Keratinocyte (primary cell): ENCODE data around the gene SNX14. TPM values are rescaled to one million over a fixed set of nuclear protein-coding genes. Genes with fewer than 3 reads are reported as not detected.

Experiments used
- DNase-seq: peaks from one replicate; pipeline ENCODE4 v3.0.0-alpha.2; 2011; ENCODE audit warnings: low read depth, missing footprints, low spot score
- FAIRE-seq: peaks from 2 replicates; lab custom pipeline; 2011; peaks lifted over from hg19 to GRCh38; lab: Jason Lieb, UNC
- H2AFZ ChIP-seq: 2 replicates; pipeline ENCODE4 v1.6.0; 2012; ENCODE audit warnings: low read length, control low read depth, inconsistent platforms; ENCODE audit not compliant: control insufficient read depth
- H3K27ac ChIP-seq: 2 replicates; pipeline ENCODE4 v1.5.1; 2011; ENCODE audit warnings: low read length; ENCODE audit not compliant: control insufficient read depth, insufficient read depth
- H3K27me3 ChIP-seq: 3 replicates; pipeline ENCODE4 v1.6.0; 2011; ENCODE audit warnings: low read length; ENCODE audit not compliant: control insufficient read depth, insufficient read depth; ENCODE audit errors: extremely low read depth
- H3K36me3 ChIP-seq, 2 experiments: 2 replicates in 1 of 2; 3 replicates in 1 of 2; pipeline ENCODE4 v1.5.1; 2011; ENCODE audit warnings: low read length in 2 of 2, mild to moderate bottlenecking in 1 of 2; ENCODE audit not compliant: control insufficient read depth in 2 of 2, insufficient read depth in 2 of 2; ENCODE audit errors: extremely low read depth in 1 of 2
- H3K4me1 ChIP-seq: 3 replicates; pipeline ENCODE4 v1.5.1; 2011; ENCODE audit warnings: low read length; ENCODE audit not compliant: control insufficient read depth, insufficient read depth; ENCODE audit errors: extremely low read depth
- H3K4me2 ChIP-seq: 3 replicates; pipeline ENCODE4 v1.6.0; 2011; ENCODE audit warnings: low read depth, low read length; ENCODE audit not compliant: control insufficient read depth, insufficient read depth; ENCODE audit errors: extremely low read depth
- H3K4me3 ChIP-seq, 3 experiments: fragments of 200-600 bp in 1 of 3; sonication (generic) in 1 of 3; 2 replicates in 2 of 3; 3 replicates in 1 of 3; pipeline ENCODE4 v1.5.1; 2011 to 2016; ENCODE audit warnings: low read length in 3 of 3, mild to moderate bottlenecking in 3 of 3, control low read depth in 2 of 3, inconsistent platforms in 1 of 3, low read depth in 1 of 3, mixed read lengths in 1 of 3, mixed run types in 1 of 3, moderate library complexity in 1 of 3; ENCODE audit not compliant: control insufficient read depth in 2 of 3, insufficient read depth in 2 of 3; ENCODE audit errors: extremely low read depth in 1 of 3
- H3K79me2 ChIP-seq: 2 replicates; pipeline ENCODE4 v1.6.0; 2012; ENCODE audit warnings: low read length; ENCODE audit not compliant: control insufficient read depth, insufficient read depth
- H3K9ac ChIP-seq: 3 replicates; pipeline ENCODE4 v1.6.0; 2011; ENCODE audit warnings: low read length; ENCODE audit not compliant: control insufficient read depth, insufficient read depth; ENCODE audit errors: extremely low read depth
- H3K9me1 ChIP-seq: 3 replicates; pipeline ENCODE4 v1.6.0; 2011; ENCODE audit warnings: low read length; ENCODE audit not compliant: control insufficient read depth, insufficient read depth; ENCODE audit errors: extremely low read depth
- H3K9me3 ChIP-seq: 2 replicates; pipeline ENCODE4 v1.5.1; 2012; ENCODE audit warnings: low read depth, low read length; ENCODE audit not compliant: control insufficient read depth
- H4K20me1 ChIP-seq: 3 replicates; pipeline ENCODE4 v1.6.0; 2011; ENCODE audit warnings: low read length; ENCODE audit not compliant: control insufficient read depth, insufficient read depth; ENCODE audit errors: extremely low read depth
- EZH2 ChIP-seq: IDR thresholded peaks from one replicate; pipeline ENCODE4 v1.6.1; 2012; ENCODE audit warnings: inconsistent platforms, mild to moderate bottlenecking, low read length, moderate library complexity
- dilution Hi-C: fragments of 300-500 bp; cut with MboI; formaldehyde crosslinking; loops from one replicate; pipeline ENCODE4 v1.7.0; 2020; ENCODE audit warnings: low sequenced_read_pairs; ENCODE audit not compliant: extremely low pct_ligation_motif_present
- polyA plus RNA-seq, 5 experiments: library from polyadenylated mRNA; depleted of rRNA in 3 of 5; stranded (reverse) in 3 of 5; stranded (forward) in 1 of 5; unstranded in 1 of 5; fragments of >200 nt; gene quantifications; 1 replicate in 1 of 5; 2 replicates in 3 of 5; 3 replicates in 1 of 5; pipeline versions ENCODE4 v1.2.1 to v1.2.3, GENCODE V29; 2011 to 2012; ENCODE audit warnings: missing spikeins in 2 of 5, low read depth in 1 of 5, low replicate concordance in 1 of 5
- TF ChIP-seq, protein P1 (sequence below), 3 experiments: IDR thresholded peaks in 1 of 3; conservative IDR thresholded peaks in 1 of 3; optimal IDR thresholded peaks in 1 of 3; 2 replicates in 2 of 3; 3 replicates in 1 of 3; pipeline versions ENCODE3 to v1.5.1; 2011; ENCODE audit warnings: low read length in 3 of 3, mild to moderate bottlenecking in 3 of 3, moderate library complexity in 2 of 3, control low read depth in 1 of 3, inconsistent platforms in 1 of 3; ENCODE audit not compliant: insufficient read depth in 2 of 3; ENCODE audit errors: extremely low read depth in 1 of 3

Gene SNX14
- polyA plus RNA-seq, 1 donor (not counting 4 experiments of a cell fraction or from before 2014, with no cell fraction given) = 97.5 TPM

DNA sequence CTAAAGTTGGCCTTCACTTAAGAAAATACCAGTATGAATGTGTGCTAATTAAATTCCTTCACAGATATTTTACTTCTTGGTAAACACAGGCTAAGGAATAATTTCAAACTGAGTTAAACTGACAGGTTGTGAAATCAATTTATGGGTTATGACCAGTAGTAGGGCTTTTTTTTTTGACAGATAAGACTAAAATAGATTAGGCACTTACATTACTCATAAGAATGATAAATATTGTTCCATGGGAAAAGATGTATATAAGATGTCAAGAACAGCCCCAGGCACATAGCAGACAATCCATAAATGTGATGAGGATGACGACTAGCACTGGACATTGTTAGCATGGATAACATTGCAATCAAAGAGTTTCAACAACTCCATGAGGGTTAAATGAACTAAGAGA lies 120.9 kb downstream of the SNX14 start:
- H3K27me3 ChIP-seq = no peaks in the 10 kb centered on the region
- FAIRE-seq (no peak), DNase-seq (no peak)
- dilution Hi-C loops = no loop called here
- no peaks in the 10 kb centered on the region for H3K9me3 ChIP-seq
- no peak for TF ChIP-seq EZH2
- TF ChIP-seq, protein P1, sequence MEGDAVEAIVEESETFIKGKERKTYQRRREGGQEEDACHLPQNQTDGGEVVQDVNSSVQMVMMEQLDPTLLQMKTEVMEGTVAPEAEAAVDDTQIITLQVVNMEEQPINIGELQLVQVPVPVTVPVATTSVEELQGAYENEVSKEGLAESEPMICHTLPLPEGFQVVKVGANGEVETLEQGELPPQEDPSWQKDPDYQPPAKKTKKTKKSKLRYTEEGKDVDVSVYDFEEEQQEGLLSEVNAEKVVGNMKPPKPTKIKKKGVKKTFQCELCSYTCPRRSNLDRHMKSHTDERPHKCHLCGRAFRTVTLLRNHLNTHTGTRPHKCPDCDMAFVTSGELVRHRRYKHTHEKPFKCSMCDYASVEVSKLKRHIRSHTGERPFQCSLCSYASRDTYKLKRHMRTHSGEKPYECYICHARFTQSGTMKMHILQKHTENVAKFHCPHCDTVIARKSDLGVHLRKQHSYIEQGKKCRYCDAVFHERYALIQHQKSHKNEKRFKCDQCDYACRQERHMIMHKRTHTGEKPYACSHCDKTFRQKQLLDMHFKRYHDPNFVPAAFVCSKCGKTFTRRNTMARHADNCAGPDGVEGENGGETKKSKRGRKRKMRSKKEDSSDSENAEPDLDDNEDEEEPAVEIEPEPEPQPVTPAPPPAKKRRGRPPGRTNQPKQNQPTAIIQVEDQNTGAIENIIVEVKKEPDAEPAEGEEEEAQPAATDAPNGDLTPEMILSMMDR (optimal IDR thresholded peaks at IDR 0.05 in 1 of 3, IDR thresholded peaks at IDR 0.05 in 1 of 3, conservative IDR thresholded peaks at IDR 0.05 in 1 of 3; ENCODE audit: extremely low read depth in 1 of 3, insufficient read depth in 2 of 3, low read length in 3 of 3) = no peak
- H3K79me2 ChIP-seq = no peaks in the 10 kb centered on the region
- H2AFZ ChIP-seq = no peak overlapping the region
- H3K9ac ChIP-seq = no peak overlapping the region
- H4K20me1 ChIP-seq = no peaks in the 10 kb centered on the region
- H3K9me1 ChIP-seq = no peaks in the 10 kb centered on the region
- peaks cover 17 to 20% of the 10 kb centered on the region in 2 experiments for H3K36me3 ChIP-seq
- peaks cover 22% of the 10 kb centered on the region for H3K4me1 ChIP-seq
- H3K4me3 ChIP-seq = no peak overlapping the region
- no peak overlapping the region for H3K4me2 ChIP-seq
- no peak overlapping the region for H3K27ac ChIP-seq

- Histone ChIP-seq H3K9me1 (no peaks in the 10 kb centered on the region), H3K9me3 (no peaks in the 10 kb centered on the region), H2AFZ (no peak overlapping the region), H3K79me2 (peaks cover 10% of the 10 kb centered on the region), H4K20me1 (no peaks in the 10 kb centered on the region), H3K36me3 (peaks cover 17 to 22% of the 10 kb centered on the region in 2 experiments), H3K4me3 (no peak overlapping the region), H3K4me2 (no peak overlapping the region), H3K27me3 (no peaks in the 10 kb centered on the region), H3K4me1 (peaks cover 31% of the 10 kb centered on the region), H3K27ac (no peak overlapping the region), H3K9ac (no peak overlapping the region)
- FAIRE-seq = peak; percentile 51
- no peak for DNase-seq
- dilution Hi-C loops = no loop called here
- no peak for TF ChIP-seq EZH2
- TF ChIP-seq, protein P1 (optimal IDR thresholded peaks at IDR 0.05 in 1 of 3, IDR thresholded peaks at IDR 0.05 in 1 of 3, conservative IDR thresholded peaks at IDR 0.05 in 1 of 3; ENCODE audit: extremely low read depth in 1 of 3, insufficient read depth in 2 of 3, low read length in 3 of 3) = no peak
Measured at GRCh38 chr6:85470023-85470410, 123.6 kb downstream of the SNX14 start.
